GM21423 (cell line): Measurements from ENCODE around the gene DIAPH3.

Experiments used
- ATAC-seq: cut with Tn5 transposase; IDR thresholded peaks from one replicate; pipeline ENCODE4 v1.9.1; 2021; ENCODE audit warnings: mild to moderate bottlenecking, moderate library complexity; ENCODE audit not compliant: unreplicated experiment

Gene DIAPH3

DNA sequence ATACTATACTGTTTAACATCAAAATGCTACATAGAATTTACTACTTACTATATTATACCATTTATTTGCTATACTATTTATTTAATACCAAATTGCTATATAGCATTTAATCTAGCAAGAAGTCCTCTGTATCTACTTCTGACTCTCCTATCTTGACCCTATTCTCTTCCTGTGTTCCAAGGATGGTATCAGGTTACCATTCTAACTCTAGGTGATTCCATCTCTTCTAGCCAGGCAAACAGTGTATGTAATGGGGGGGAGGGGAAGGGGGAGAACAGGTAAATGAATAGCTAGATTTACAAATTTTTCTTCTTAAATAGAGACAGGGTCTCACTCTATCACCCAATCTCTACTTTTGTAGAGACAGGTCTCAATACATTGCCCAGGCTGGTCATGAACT lies 200.3 kb downstream of the DIAPH3 start:
- no peak for ATAC-seq

DNA sequence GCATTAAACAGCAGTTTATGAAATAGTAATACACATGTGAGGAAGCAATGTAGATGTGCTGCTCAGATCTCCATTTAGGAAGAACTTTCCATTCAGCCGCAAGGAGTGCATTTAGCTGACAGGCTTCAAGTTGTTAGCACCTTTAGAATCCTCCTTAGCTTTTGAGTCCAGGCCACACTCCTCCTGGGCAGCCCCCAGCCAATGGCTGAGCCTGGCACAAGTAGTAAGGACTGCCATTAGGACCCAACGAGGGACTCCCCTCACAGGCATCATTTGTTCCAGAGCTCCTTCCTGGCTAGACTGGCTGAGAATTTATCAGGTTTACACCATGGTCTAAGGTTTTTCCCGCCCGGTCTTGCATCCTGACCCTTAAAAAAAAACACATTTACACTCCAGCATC lies 201.4 kb downstream of the DIAPH3 start:
- no peak for ATAC-seq

DNA sequence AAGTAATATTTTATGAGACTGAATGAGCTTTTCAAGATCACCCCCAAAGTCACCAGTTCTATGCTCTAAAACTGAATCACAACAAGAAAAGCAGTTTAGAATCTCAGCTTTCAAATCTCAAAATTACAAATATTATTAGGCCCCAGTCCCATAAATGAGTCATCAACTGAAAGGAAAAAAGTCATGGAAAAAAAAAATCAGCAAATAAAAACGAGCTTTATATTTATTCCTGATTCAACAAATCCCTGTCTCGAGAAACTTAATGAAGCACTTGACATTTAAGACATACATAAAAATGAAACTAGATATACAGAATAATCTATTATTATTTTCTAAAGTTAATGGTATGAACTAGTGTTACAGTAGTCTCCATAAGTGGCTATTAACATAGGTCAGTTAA lies 203.0 kb downstream of the DIAPH3 start:
- ATAC-seq: no peak

DNA sequence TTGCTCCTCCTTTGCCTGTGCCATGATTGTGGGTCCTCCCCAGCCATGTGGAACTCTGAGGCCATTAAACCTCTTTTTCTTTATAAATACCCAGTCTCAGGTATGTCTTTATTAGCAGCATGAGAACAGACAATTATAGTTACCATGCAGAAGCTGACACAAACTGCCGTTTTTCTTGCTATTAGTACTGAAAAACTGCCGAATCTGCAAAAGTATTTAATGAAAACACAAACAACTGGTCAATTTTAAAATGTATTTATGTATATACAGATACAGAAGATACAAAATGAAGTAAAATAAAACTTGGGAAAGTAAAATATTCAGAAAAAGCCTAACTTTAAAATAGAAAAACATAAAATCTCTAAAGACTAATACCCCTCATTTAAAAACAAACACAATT lies 206.3 kb downstream of the DIAPH3 start:
- ATAC-seq: no peak

DNA sequence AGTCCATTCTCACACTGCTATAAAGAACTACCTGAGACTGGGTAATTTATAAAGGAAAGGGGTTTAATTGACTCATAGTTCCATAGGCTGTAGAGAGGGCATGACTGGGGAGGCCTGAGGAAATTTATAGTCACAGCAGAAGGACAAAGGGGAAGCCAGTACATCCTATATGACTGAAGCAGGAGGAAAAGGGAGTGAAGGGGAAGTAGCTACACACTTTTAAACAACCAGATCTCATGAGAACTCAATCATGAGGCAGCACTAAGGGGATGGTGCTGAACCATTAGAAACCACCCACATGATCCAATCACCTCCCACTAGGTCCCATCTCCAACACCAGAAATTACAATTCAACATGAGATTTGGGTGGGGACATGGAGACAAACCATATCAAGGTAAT lies 209.1 kb downstream of the DIAPH3 start:
- no peak for ATAC-seq

DNA sequence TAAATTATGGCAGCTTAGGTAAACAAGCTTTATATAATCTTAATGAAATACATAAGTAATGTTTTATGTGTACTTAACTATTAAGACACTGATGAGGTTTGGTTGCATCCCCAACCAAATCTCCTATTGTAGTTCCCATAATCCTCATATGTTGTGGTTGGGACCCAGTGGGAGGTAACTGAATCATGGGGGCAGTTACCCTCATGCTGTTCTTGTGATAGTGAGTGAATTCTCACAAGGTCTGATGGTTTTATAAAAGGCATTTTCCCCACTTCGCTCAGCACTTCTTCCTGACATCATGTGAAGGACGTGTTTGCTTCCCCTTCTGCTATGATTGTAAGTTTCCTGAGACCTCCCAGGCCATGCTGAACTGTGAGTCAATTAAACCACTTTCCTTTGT lies 212.7 kb downstream of the DIAPH3 start:
- ATAC-seq: no peak

DNA sequence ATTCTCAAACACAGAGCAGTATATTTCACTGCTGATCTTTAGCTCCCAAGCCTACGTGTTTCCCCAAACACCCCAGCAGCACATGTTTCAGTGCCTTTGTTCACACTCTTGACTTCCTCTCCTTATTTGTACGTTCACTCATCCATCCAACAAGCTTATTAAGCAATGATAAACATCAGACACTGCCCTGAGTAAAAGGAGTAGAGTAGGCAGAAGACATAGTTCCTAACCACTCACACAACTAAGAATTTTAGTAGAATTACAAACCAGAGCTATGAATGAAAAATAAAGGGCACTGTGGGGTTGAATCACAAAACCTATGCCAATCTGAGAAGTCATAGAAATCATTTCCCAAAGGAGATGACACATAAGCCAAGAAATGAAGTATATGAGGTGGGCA lies 213.5 kb downstream of the DIAPH3 start:
- no peak for ATAC-seq

DNA sequence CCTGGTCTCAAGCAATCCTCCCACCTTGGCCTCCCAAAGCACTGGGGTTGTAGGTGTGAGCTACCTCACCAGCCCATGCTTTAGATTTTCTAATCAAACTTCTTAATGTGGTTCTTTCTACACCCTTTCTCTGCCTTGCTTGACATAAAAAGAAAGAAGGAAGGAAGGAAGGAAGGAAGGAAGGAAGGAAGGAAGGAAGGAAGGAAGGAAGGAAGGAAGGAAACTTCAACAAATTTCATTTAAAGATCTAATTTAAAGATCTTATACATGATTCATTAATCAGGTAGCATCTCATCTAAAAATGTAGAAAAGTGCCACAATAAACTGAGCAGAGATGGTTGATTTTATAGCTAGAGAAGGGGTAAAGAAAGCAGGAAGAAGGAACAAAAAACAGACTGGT lies 215.0 kb downstream of the DIAPH3 start:
- ATAC-seq: no peak

DNA sequence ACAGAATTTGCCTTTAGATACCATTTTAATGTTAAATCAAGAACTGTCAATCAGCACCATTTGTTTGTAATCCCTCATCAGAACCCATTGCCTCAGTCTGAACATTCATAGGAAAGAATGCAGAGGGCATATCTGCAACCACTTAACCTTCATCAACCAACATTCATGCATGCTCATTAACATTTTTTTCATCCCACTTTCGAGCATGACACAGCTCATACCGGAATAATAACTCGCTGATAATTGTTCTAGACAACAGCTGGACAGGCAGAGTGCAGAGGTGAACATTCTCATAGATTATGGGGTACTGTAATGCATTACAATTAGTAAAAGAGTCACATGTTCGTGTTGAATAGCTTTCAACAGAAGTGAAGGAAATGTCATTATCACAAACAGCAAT lies 216.8 kb downstream of the DIAPH3 start:
- ATAC-seq: no peak

DNA sequence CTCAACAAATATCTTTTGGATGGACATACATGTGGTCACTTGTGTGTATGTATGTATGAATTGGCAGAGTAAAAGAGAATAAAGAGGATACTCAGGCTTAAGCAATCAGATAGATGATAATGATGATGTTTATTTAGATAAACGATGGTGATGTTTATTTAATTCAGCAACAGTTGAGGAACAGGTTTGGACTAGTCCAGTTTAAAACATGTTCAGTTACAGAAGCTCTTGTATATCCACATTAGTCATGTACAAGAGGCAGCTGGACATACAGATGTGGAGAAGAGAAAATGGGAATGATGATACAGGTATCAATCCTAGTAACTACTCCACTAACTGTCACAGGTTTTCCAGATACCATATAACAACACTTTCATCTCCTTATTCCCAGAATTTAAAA lies 232.1 kb downstream of the DIAPH3 start:
- no peak for ATAC-seq

DNA sequence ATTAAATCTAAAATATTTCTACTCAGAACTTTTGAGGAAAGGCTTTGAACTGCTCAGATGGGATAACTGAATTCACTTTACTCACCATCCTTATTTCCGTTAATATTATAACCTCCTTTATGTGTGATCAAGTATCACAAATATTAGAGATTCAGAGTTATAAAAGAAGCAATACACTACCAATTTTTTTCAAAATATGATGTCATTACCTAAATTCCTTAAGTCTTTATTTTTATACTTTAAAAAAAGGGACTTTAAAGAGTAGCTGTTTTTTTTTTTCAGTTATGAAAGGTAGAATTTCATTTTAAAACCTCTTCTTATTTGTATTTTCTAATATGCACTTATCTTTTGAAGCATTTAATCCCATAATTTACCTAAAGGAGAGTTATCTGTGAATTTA lies 239.5 kb downstream of the DIAPH3 start:
- no peak for ATAC-seq

DNA sequence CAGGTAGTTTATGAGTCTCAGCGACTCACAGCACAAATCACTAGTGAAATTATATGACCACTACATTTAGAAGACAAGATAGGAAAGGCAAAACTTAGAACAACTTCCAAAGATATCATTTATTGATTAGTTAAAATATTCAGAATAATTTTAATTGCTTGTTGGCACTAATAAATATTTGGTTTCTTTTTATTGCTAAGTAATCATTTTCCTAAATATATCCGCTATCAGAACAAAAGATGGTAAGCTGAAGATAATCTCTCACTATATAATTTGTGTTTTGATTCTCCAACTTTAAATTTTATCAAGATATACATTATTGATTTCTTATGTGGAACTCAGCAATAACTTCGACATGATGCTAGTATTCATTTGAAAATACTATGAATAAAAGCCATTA lies 248.5 kb downstream of the DIAPH3 start:
- no peak for ATAC-seq

DNA sequence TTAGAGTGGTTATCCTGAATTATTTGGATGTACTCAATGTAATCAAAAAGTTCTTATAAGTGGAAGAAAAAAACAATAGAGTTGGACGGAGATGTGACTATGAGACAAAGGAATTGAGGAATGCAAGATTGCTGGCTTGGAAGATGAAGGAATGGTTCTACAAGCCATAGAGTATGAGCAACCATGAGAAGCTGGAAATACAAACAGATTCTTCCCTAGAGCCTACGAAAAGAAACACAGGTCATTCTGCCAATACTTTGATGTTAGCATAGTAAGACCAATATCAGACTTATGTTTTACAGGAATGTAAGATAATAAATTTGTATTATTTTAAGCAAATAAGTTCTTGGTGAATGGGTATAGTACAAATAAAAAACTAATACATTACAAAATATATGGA lies 249.2 kb downstream of the DIAPH3 start:
- no peak for ATAC-seq

DNA sequence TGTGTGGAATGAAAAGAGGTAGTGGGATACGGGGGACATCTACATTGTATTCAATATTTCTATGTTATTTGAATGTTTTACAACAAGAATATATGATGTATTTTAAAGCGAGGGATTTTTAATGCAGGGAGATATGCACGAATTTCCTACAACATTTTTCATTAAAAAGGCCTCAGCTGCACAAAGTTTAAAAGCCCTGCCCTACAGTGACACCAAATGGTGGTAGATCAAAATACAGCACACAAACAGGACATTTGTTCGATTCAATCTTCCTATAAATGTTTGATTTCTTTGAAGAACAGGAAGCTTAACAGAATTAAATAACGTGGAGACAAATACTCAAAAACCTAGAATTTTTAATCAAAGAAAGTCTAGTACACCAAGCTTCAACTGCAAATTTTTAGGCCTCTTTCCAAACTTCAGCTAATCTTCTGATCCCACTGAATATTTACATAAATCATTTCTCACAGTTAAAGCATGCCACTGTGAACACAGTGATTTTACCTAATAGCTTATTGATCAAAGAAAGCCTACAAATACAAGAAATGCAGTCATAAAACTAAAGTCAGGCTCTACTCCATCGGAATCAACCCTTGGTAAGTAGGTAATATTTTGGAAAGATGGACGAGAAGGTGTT lies 257.2 kb downstream of the DIAPH3 start:
- no peak for ATAC-seq

DNA sequence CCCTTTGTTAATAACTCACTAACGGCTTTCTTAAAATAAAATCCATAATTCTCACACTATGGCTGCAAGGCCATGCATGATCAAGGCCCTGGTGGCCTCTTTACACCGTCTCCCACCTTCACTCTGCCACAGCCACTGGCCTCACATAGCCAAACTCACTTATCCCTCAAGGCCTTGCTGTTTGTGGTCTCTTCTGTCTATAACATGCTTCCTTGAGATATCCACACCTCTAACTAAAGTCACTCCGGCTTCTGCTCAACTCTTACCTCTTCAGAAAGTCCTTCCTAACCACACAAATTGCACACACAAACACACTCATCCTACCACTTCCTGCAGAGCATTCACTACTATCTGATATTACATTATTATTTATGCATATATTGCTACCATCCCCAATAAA lies 262.5 kb downstream of the DIAPH3 start:
- ATAC-seq: no peak

DNA sequence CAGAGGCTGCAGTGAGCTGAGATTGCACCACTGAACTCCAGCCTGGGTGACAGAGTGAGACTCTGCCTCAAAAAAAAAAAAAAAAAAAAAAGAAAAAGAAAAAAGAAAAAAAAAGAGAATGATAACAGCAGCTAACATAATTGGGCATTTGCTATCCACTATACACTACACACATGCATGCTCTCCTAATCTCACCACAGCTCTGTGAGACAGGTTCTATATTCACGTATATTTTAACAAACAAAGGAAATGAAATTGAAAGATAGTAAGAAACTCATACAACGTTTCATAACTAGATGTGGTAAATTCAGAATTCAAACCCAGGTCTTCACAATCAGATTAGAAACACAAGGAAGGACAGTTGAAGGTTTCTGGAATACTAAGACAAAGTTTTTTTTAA lies 265.7 kb downstream of the DIAPH3 start:
- ATAC-seq: no peak

DNA sequence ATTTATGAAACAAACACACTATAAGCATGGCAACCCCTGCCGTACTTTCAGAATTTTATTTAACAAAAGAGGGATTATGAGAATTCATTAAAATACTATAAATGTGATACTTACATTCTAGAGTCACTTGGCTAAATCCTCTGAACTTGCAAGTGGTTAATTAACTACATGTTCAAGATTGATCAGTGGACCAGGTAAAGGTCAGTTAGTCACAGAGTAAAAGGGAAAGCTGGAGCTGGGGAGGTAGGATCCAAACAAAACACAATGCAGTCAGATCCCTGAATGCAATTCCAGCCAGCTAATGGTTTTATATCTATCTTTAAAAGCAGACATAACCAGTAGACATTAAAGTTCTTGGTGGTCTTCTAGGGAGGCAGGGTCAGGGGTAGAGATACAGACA lies 270.5 kb downstream of the DIAPH3 start:
- no peak for ATAC-seq

DNA sequence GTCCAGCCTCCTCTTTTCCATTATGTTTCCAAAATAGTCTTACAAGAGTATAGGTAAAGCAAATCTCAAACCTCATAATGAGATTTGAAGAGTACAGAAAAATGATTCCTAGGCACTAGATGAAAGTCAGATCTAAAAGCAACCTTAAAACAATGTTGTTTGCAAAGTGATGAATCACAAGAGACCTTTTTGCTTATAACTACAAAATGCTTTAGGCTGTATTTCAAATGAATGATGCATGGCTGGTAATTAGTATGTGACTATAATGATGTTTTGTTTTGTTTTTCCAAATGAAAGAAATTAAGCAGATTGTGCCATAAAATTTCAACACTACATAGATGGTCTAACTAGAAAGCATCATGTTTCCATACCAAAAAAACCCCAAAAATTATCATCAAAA lies 272.7 kb downstream of the DIAPH3 start:
- no peak for ATAC-seq

DNA sequence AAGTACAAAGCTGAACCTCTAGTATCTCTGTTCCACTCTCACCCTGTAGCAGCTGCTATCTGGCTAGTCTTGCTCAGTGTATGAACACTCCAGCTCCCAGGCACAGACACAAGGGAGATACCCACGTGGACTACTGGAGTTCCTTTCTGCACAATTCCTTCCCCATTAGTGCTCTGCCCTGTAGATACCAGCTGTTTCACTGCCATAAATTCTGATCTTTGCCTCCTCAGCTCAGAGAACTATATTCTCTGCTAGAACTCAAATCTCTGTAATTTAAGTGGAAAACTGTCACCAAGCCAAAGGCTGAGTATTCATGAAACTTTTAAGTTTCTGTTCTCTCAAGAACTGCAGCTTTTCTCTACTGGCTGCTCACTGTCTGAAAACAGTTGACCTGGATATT lies 273.7 kb downstream of the DIAPH3 start:
- no peak for ATAC-seq

DNA sequence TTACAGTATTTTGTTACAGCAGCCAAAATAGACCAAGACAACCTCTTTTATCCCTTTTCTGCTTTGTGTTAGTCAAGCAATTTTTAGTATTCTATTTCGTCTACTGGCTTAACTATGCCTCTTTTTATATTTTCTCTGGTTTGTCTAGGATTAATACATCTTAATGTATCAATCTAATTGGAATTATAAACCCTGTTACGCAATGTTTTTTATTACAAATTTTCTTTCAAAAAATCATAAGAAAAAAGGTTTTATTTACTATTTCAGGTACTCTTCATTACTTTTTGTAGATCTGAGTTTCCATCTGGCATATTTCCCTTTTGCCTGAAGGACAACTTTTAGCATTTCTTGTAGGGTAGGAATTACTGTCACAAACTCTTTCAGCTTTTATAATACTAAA lies 275.3 kb downstream of the DIAPH3 start:
- ATAC-seq: no peak

DNA sequence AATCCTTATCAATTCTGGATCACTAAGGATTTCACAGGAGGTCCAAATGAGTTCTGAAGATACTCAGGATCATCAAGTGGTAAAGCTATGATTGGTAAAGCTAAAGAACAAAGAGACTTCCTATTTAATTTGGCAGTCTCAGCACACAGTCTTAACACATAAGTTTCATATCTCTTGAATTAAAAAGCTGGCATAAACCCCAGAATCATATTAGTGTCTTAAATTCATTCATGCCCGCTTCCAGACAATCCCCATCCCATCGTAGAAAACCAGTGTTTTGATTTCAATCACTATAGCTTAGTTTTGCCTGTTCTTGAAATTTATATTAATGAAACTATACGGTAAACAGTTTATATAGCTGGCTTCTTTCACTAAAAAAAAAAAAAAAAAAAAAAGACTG lies 278.7 kb downstream of the DIAPH3 start:
- ATAC-seq: no peak

DNA sequence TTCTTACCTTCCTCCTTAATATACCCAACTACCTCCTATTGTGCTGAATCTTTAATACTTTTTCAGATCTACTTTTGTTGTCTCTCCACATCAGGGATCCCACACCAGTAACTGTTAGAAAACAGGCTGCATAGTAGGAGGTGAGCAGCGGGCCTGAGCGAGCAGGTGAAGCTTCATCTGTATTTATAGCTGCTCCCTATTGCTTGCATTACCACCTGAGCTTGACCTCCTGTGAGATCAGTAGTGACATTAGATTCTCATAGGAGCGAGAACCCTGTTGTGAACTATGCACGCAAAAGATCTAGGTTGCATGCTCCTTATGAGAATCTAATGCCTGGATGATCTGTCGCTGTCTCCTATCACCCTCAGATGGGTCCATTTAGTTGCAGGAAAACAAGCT lies 279.8 kb downstream of the DIAPH3 start:
- ATAC-seq: no peak

DNA sequence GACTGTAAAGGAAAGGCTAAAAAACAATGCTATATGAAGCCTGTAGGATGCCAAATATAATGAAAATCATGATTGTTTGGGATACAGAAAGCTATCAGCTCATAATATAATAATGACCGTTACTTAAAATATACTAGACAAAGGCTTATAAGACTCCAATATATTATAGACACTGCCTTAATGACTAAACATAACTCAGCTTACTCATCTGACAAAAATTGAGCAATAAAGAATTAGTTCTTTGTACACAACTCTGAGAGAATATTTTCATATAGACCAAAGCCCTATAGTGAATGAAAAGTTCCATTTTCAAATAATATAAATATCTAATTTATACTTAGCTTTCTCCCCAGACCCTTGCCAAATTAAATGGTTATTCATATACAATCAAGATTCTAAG lies 283.3 kb downstream of the DIAPH3 start:
- ATAC-seq: no peak

DNA sequence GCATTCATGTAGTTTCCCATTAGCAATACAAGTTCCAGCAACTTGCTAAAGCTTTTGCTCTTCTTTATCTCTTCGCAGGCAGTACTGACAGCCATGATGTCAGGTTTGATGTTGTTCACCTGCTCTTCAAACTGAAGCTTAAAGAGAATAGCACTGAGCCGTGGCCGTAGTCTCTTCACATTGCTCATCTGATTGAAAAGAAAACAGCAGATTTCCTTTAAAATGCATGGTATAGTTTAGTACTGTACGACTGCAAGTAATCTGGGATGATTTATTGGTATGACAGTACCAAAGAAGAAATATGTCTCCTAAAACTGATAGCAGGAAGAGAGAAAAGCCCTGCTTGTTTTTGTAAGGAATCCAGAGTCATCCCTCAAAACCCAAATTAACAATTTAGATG lies 284.4 kb downstream of the DIAPH3 start:
- no peak for ATAC-seq
